ENCODE results near the gene TNS1.

TNS1 gene

GRCh38 chr2:217753460-217754200, 249.2 kb downstream of the TNS1 start:
- no peak for DNase-seq

GRCh38 chr2:217752714-217753459, 249.9 kb downstream of the TNS1 start:
- no peak for DNase-seq

- DNase-seq, result no peak
Measured at GRCh38 chr2:217751952-217752351, 250.8 kb downstream of the TNS1 start.

- DNase-seq, result no peak
Measured at GRCh38 chr2:217751192-217751591, 251.6 kb downstream of the TNS1 start.

All from stimulated activated naive CD4-positive, alpha-beta T cell (primary cell).